Spleen (tissue), 7 donors: Measurements from ENCODE around the gene SMG6.

Experiments
- CTCF ChIP-seq, 11 experiments: fragments of 200-600 bp in 7 of 11; fragments of 450-650 bp in 4 of 11; sonication (generic) in 4 of 11; IDR thresholded peaks in 8 of 11; conservative IDR thresholded peaks in 3 of 11; 1 replicate in 7 of 11; 2 replicates in 4 of 11; pipeline versions ENCODE4 v1.4.0 to v1.8.0; 2016 to 2021; ENCODE audit warnings: antibody characterized with exemption in 11 of 11, inconsistent platforms in 4 of 11, mild to moderate bottlenecking in 1 of 11
- POLR2A ChIP-seq, 3 donors: fragments of 450-650 bp; IDR thresholded peaks; one replicate each; pipeline ENCODE4 v1.5.1; 2017; ENCODE audit warnings: antibody characterized with exemption in 3 of 3, mild to moderate bottlenecking in 1 of 3
- donor health status: DM: no; HTN: no; CAD: no; lungs with moderate emphysema.
- donor health status: DM: no; HTN: no; CAD: no.
- donor health status: DM: no; HTN: no; CAD: no.

GRCh38 chr17:2063261-2064146 is 240.1 kb downstream of the SMG6 start:
- TF ChIP-seq CTCF (IDR thresholded peaks at IDR 0.05 in 8 of 11, conservative IDR thresholded peaks at IDR 0.05 in 3 of 11) (no peak), POLR2A (IDR thresholded peaks at IDR 0.05) (no peak)
